ENCODE results near the gene HLA-DMB. TPM values are rescaled to one million over a fixed set of nuclear protein-coding genes. Genes with fewer than 3 reads are reported as not detected.
A peak's percentile ranks its signal among the peaks of the same experiment; 100 is the strongest.

Gene HLA-DMB
- total RNA-seq, 4 donors from 2014 or later: 16.9 to 29.4 (median 22.4) TPM

GRCh38 chr6:32975886-32976285 lies 35.1 kb upstream of the HLA-DMB start:
- no peak for DNase-seq
- H3K4me3 ChIP-seq: no peak overlapping the region
- intact Hi-C loops (cut with DNase I; ENCODE audit: low total_unique reads): no loop called here
- H3K4me1 ChIP-seq: peaks cover 0 to 3% of the 10 kb centered on the region in 2 donors
- H3K27ac ChIP-seq: peak overlapping the region in 1 of 2 donors; percentile 100
- TF ChIP-seq CTCF (IDR thresholded peaks at IDR 0.05): no peak
- TF ChIP-seq POLR2A (IDR thresholded peaks at IDR 0.05): no peak
- H3K27me3 ChIP-seq: no peaks in the 10 kb centered on the region
- H3K9me3 ChIP-seq: no peaks in the 10 kb centered on the region
- H3K36me3 ChIP-seq: no peaks in the 10 kb centered on the region

- TF ChIP-seq POLR2A (IDR thresholded peaks at IDR 0.05): no peak
- no peak for TF ChIP-seq CTCF (IDR thresholded peaks at IDR 0.05)
- peak overlapping the region in 1 of 2 donors; percentile 100 for H3K27ac ChIP-seq
- intact Hi-C loops (cut with DNase I; ENCODE audit: low total_unique reads): no loop called here
- peak overlapping the region; percentile 61 to 87 for H3K4me3 ChIP-seq
- H3K27me3 ChIP-seq: no peaks in the 10 kb centered on the region
- no peaks in the 10 kb centered on the region for H3K9me3 ChIP-seq
- DNase-seq: no peak
- H3K36me3 ChIP-seq: no peaks in the 10 kb centered on the region
- peaks cover 0 to 3% of the 10 kb centered on the region in 2 donors for H3K4me1 ChIP-seq
Observed at GRCh38 chr6:32974541-32975308, 33.9 kb upstream of the HLA-DMB start.

- no peaks in the 10 kb centered on the region for H3K9me3 ChIP-seq
- peak overlapping the region; percentile 70 to 100 for H3K27ac ChIP-seq
- peak overlapping the region; percentile 61 to 87 for H3K4me3 ChIP-seq
- intact Hi-C loops (cut with DNase I; ENCODE audit: low total_unique reads): no loop called here
- no peak for TF ChIP-seq POLR2A (IDR thresholded peaks at IDR 0.05)
- TF ChIP-seq CTCF (IDR thresholded peaks at IDR 0.05): no peak
- no peaks in the 10 kb centered on the region for H3K27me3 ChIP-seq
- H3K4me1 ChIP-seq: peaks cover 0 to 3% of the 10 kb centered on the region in 2 donors
- no peaks in the 10 kb centered on the region for H3K36me3 ChIP-seq
- DNase-seq: no peak
Observed at GRCh38 chr6:32974016-32974333, 33.1 kb upstream of the HLA-DMB start.

GRCh38 chr6:32973144-32974015 lies 32.6 kb upstream of the HLA-DMB start:
- intact Hi-C loops (cut with DNase I; ENCODE audit: low total_unique reads): no loop called here
- H3K9me3 ChIP-seq: no peaks in the 10 kb centered on the region
- no peaks in the 10 kb centered on the region for H3K36me3 ChIP-seq
- TF ChIP-seq POLR2A (IDR thresholded peaks at IDR 0.05) (no peak), CTCF (IDR thresholded peaks at IDR 0.05) (no peak)
- H3K4me3 ChIP-seq: peak overlapping the region; percentile 61 to 87
- no peaks in the 10 kb centered on the region for H3K27me3 ChIP-seq
- H3K27ac ChIP-seq: peak overlapping the region; percentile 70 to 100
- H3K4me1 ChIP-seq: peaks cover 0 to 3% of the 10 kb centered on the region in 2 donors
- peak in 1 of 2 donors; percentile 50 for DNase-seq

All from uterus (tissue), 4 donors.